A549 treated with Hydrocortisone at 1 μM for 4 hours (cell line): Measurements from ENCODE around the gene GPATCH4. TPM values are rescaled to one million over a fixed set of nuclear protein-coding genes. Genes with fewer than 3 reads are reported as not detected.

Source experiments
- total RNA-seq: library from RNA; stranded (reverse); fragments of 200-300 nt; extraction: Qiagen RNA extraction; gene quantifications from 5 replicates; pipeline ENCODE4 v1.2.3, GENCODE V29; 2022

Gene GPATCH4
- 60.8 to 107 TPM (median 64.5 TPM) in 5 replicates for total RNA-seq

GRCh38 chr1:156601122-156601830 is at the start of gene GPATCH4:
Gene GPATCH4, minus strand, starts transcription at chr1:156601479.

GRCh38 chr1:156641761-156642264 is 40.5 kb upstream of the GPATCH4 start, which contains the start of gene BCAN:
Gene BCAN, plus strand, starts transcription at chr1:156642117. Its CDS starts 3,938 bp downstream, at chr1:156646055.

GRCh38 chr1:156618853-156619581 is 17.7 kb upstream of the GPATCH4 start, which contains the start of gene HAPLN2:
Gene HAPLN2, plus strand, starts transcription at chr1:156619415. Its CDS starts 4,076 bp downstream, at chr1:156623491.

DNA sequence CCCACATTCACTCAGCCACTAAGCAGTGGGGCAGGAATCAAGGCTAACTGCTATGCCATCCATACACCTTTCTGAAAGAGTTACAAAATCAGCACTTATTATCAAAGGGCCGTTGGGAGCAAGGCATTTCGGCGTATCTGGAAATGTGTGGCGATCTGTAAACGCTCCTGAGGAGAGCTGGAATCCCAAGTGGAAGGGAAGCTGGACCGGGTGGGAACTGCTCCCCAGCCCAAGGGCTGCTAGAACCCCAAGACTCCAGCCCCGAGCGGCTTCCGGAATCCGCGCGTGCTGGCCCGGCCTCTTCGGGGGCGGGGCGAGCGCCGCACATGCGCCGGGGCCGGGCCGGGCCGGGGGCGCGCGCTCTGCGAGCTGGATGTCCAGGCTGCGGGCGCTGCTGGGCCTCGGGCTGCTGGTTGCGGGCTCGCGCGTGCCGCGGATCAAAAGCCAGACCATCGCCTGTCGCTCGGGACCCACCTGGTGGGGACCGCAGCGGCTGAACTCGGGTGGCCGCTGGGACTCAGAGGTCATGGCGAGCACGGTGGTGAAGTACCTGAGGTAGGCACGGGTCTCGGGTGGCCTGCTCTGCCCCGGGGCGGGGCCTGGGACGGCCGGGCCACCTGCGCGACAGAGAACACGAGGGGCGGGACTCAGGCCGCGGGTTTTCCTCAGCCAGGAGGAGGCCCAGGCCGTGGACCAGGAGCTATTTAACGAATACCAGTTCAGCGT is 9.7 kb downstream of the GPATCH4 start, which contains the start of gene NAXE:
Gene NAXE, plus strand, starts transcription at position 345 of the 726 bp plus-strand sequence. Its CDS starts 29 bp downstream, at position 374.

GRCh38 chr1:156579472-156579871 is 21.8 kb downstream of the GPATCH4 start, which contains the start of gene TTC24:
Gene TTC24, plus strand, starts transcription at chr1:156579723. Its CDS starts 1,642 bp downstream, at chr1:156581365.

DNA sequence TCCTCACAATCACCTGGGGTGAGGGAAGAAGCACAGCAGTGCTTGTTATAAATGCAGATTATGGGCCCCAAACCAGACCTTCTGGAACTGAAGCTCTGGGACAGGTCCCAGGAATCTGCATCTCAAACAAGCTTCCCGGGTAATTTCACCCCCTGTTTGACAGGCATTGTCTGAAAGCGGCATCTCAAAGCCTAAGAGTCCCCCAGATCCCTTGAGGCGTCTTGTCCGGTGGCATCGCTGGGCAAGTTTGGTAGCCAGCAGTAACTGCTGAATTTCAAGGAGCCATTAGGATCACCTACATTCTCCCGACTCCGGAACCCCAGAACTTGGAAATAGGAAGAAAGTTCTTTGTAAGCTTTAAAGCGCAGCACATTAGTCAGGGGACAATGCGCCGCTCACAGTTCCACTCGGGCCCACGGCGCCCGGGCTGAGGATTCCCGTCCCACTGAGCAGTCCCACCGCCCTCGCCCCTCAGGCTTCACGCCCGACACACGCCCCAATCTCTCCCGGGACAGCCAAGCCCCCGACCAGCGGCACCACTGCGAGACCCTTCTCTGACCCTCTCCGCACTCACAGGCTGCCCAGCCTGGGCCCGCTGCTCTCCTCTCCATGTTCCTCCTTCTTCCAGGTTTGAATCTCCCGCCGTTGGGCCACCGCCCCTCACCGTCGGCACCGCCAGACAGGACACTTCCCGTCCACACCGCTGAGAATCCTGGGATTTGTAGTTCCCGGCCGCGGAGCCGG is 29.2 kb downstream of the GPATCH4 start, which contains the start of gene IQGAP3:
Gene IQGAP3, minus strand, starts transcription at position 647 of the 744 bp plus-strand sequence. Its CDS starts 36 bp downstream, at position 611.

Other genes starting within 250 kb of the GPATCH4 start
- gene RHBG, start 232.3 kb downstream of the GPATCH4 start, total RNA-seq = 0.09 TPM in 1 of 5 replicates, not detected in the others
- 23.9 to 32.3 TPM (median 27.1 TPM) in 5 replicates for gene MEF2D, start 100.7 kb downstream of the GPATCH4 start, total RNA-seq
- gene IQGAP3, start 28.9 kb downstream of the GPATCH4 start, total RNA-seq = 13.4 to 17.9 TPM (median 16.5 TPM) in 5 replicates
- not detected in 5 replicates for gene TTC24, start 21.8 kb downstream of the GPATCH4 start, total RNA-seq
- gene NAXE, start 9.7 kb downstream of the GPATCH4 start, total RNA-seq = 138 to 170 TPM (median 165 TPM) in 5 replicates
- gene HAPLN2, start 17.9 kb upstream of the GPATCH4 start, total RNA-seq = 0.14 to 0.47 TPM (median 0.20 TPM) in 5 replicates
- 0.12 to 0.13 TPM in 2 of 5 replicates, not detected in the others for gene BCAN, start 40.6 kb upstream of the GPATCH4 start, total RNA-seq
- gene NES, start 75.9 kb upstream of the GPATCH4 start, total RNA-seq = 1.0 to 1.5 TPM (median 1.2 TPM) in 5 replicates
- gene CRABP2, start 104.1 kb upstream of the GPATCH4 start, total RNA-seq = 7.2 to 12.0 TPM (median 7.8 TPM) in 5 replicates
- 22.7 to 26.6 TPM (median 25.3 TPM) in 5 replicates for gene METTL25B, start 127.0 kb upstream of the GPATCH4 start, total RNA-seq
- gene ISG20L2, start 127.3 kb upstream of the GPATCH4 start, total RNA-seq = 37.3 to 57.8 TPM (median 43.3 TPM) in 5 replicates
- gene MRPL24, start 139.6 kb upstream of the GPATCH4 start, total RNA-seq = 166 to 208 TPM (median 194 TPM) in 5 replicates
- 410 to 475 TPM (median 429 TPM) in 5 replicates for gene HDGF, start 150.2 kb upstream of the GPATCH4 start, total RNA-seq
- 69.9 to 79.4 TPM (median 75.6 TPM) in 5 replicates for gene PRCC, start 166.1 kb upstream of the GPATCH4 start, total RNA-seq
- gene SH2D2A, start 215.4 kb upstream of the GPATCH4 start, total RNA-seq = 3.0 to 3.8 TPM (median 3.7 TPM) in 5 replicates